Stimulated activated naive B cell treated with anti-CD40 and anti-IgM and Interleukin-4, amounts not matched to agents 10 μg/mL and 1 μg/mL and 100 μg/mL, for 72 hours (primary cell): ENCODE data around the gene THOC2.
A peak's percentile ranks its signal among the peaks of the same experiment; 100 is the strongest.
"Not testable (repeated sequence)": the region's sequence is repeated elsewhere in the genome, so short reads cannot be mapped to it uniquely, and the experiment has no call there.

Source experiments
- ATAC-seq, 2 donors: fragments of 150-1000 bp; cut with Tn5 transposase; replicated peaks; 2 replicates each; pipeline ENCODE4 v1.10.0; 2021; ENCODE audit warnings: moderate library complexity in 1 of 2
- DNase-seq: peaks from one replicate; pipeline ENCODE4 v3.0.0; 2021
- H3K27ac Mint-ChIP-seq: one replicate; pipeline ENCODE4 v1.8.0; 2022; ENCODE audit warnings: mild to moderate bottlenecking, mixed read lengths
- H3K27me3 Mint-ChIP-seq, 2 donors: one replicate each; pipeline ENCODE4 v1.8.0; 2022; ENCODE audit warnings: mixed read lengths in 2 of 2
- H3K36me3 Mint-ChIP-seq, 2 donors: one replicate each; pipeline ENCODE4 v1.8.0; 2022; ENCODE audit warnings: mixed read lengths in 2 of 2, mild to moderate bottlenecking in 1 of 2
- H3K4me1 Mint-ChIP-seq, 2 donors: one replicate each; pipeline ENCODE4 v1.8.0; 2022; ENCODE audit warnings: mixed read lengths in 2 of 2, mild to moderate bottlenecking in 1 of 2
- H3K4me3 Mint-ChIP-seq, 2 donors: one replicate each; pipeline ENCODE4 v1.8.0; 2022; ENCODE audit warnings: mild to moderate bottlenecking in 2 of 2, mixed read lengths in 2 of 2, moderate library complexity in 1 of 2
- H3K9me3 Mint-ChIP-seq, 2 donors: one replicate each; pipeline ENCODE4 v1.8.0; 2022; ENCODE audit warnings: mixed read lengths in 2 of 2, mild to moderate bottlenecking in 1 of 2

The THOC2 gene

GRCh38 chrX:123732670-123733363 lies at the start of gene THOC2:
Gene THOC2 (minus strand): TSS chrX:123733052. CDS start chrX:123733022, 30 bp downstream.
- Mint-ChIP-seq H3K9me3 (peaks cover 0 to 4% of the 10 kb centered on the region in 2 donors), H3K27ac (peak within 1 kb of the TSS; percentile 90), H3K36me3 (peaks cover 1 to 8% of the 10 kb centered on the region in 2 donors), H3K4me1 (peaks cover 5 to 20% of the 10 kb centered on the region in 2 donors), H3K4me3 (peak within 1 kb of the TSS; percentile 85 to 98), H3K27me3 (no peaks in the 10 kb centered on the region)
- ATAC-seq (peak; percentile 91 to 92), DNase-seq (peak; percentile 70)

- not testable (repeated sequence) for H3K9me3 Mint-ChIP-seq, DNase-seq, H3K27me3 Mint-ChIP-seq, H3K27ac Mint-ChIP-seq, H3K36me3 Mint-ChIP-seq, H3K4me3 Mint-ChIP-seq, H3K4me1 Mint-ChIP-seq, ATAC-seq
Observed at GRCh38 chrX:123781786-123782185, 48.9 kb upstream of the THOC2 start.

GRCh38 chrX:123779908-123780396 lies 47.1 kb upstream of the THOC2 start:
- H3K4me3 Mint-ChIP-seq, result no peak overlapping the region
- no peaks in the 10 kb centered on the region for H3K9me3 Mint-ChIP-seq

GRCh38 chrX:123773258-123773988 lies 40.6 kb upstream of the THOC2 start:
- Mint-ChIP-seq H3K27me3 (no peaks in the 10 kb centered on the region), H3K4me3 (no peak overlapping the region), H3K9me3 (peaks cover 2 to 4% of the 10 kb centered on the region in 2 donors), H3K36me3 (peaks cover 0 to 3% of the 10 kb centered on the region in 2 donors), H3K4me1 (no peaks in the 10 kb centered on the region), H3K27ac (no peak overlapping the region)
- ATAC-seq (peak in 1 of 2 donors; percentile 28), DNase-seq (no peak)

More at GRCh38 chrX:123779908-123780396, 47.1 kb upstream of the THOC2 start:
- Mint-ChIP-seq H3K27ac (no peak overlapping the region), H3K4me1 (peaks cover under 1% of the 10 kb centered on the region in 2 donors), H3K36me3 (no peaks in the 10 kb centered on the region), H3K27me3 (no peaks in the 10 kb centered on the region)
- no peak for ATAC-seq
- no peak for DNase-seq

GRCh38 chrX:123771449-123772064 lies 38.7 kb upstream of the THOC2 start:
- no peak overlapping the region for H3K4me3 Mint-ChIP-seq
- DNase-seq (no peak), ATAC-seq (no peak)
- no peak overlapping the region for H3K27ac Mint-ChIP-seq
- H3K36me3 Mint-ChIP-seq, result peaks cover 0 to 3% of the 10 kb centered on the region in 2 donors
- H3K4me1 Mint-ChIP-seq, result no peaks in the 10 kb centered on the region
- peaks cover 2 to 4% of the 10 kb centered on the region in 2 donors for H3K9me3 Mint-ChIP-seq
- no peaks in the 10 kb centered on the region for H3K27me3 Mint-ChIP-seq

- peak overlapping the region; percentile 69 to 84 for H3K4me3 Mint-ChIP-seq
- DNase-seq (peak; percentile 56), ATAC-seq (peak; percentile 96 to 97)
- H3K9me3 Mint-ChIP-seq, result peaks cover 2 to 4% of the 10 kb centered on the region in 2 donors
- H3K27ac Mint-ChIP-seq, result peak overlapping the region; percentile 48
- H3K27me3 Mint-ChIP-seq, result no peaks in the 10 kb centered on the region
- H3K4me1 Mint-ChIP-seq, result peaks cover 0 to 1% of the 10 kb centered on the region in 2 donors
- peaks cover 0 to 3% of the 10 kb centered on the region in 2 donors for H3K36me3 Mint-ChIP-seq
Observed at GRCh38 chrX:123764967-123765871, 32.4 kb upstream of the THOC2 start.

GRCh38 chrX:123759849-123760248 lies 27.0 kb upstream of the THOC2 start:
- not testable (repeated sequence) for H3K4me1 Mint-ChIP-seq, H3K9me3 Mint-ChIP-seq, H3K27ac Mint-ChIP-seq

GRCh38 chrX:123757794-123758193 lies 24.9 kb upstream of the THOC2 start:
- H3K9me3 Mint-ChIP-seq, H3K27ac Mint-ChIP-seq, H3K4me1 Mint-ChIP-seq, ATAC-seq, H3K36me3 Mint-ChIP-seq, DNase-seq, H3K4me3 Mint-ChIP-seq: not testable (repeated sequence)
- peaks cover 0 to 13% of the 10 kb centered on the region in 2 donors for H3K27me3 Mint-ChIP-seq

More at GRCh38 chrX:123759849-123760248, 27.0 kb upstream of the THOC2 start:
- not testable (repeated sequence) for H3K36me3 Mint-ChIP-seq, ATAC-seq, DNase-seq, H3K4me3 Mint-ChIP-seq
- H3K27me3 Mint-ChIP-seq, result peaks cover 0 to 13% of the 10 kb centered on the region in 2 donors

GRCh38 chrX:123756320-123756719 lies 23.5 kb upstream of the THOC2 start:
- Mint-ChIP-seq H3K27ac (no peak overlapping the region), H3K9me3 (peaks cover 0 to 8% of the 10 kb centered on the region in 2 donors), H3K27me3 (peaks cover 0 to 13% of the 10 kb centered on the region in 2 donors), H3K4me3 (no peak overlapping the region), H3K36me3 (peaks cover 0 to 3% of the 10 kb centered on the region in 2 donors), H3K4me1 (no peaks in the 10 kb centered on the region)
- DNase-seq (no peak), ATAC-seq (no peak)

- Mint-ChIP-seq H3K4me3 (no peak overlapping the region), H3K27ac (no peak overlapping the region), H3K4me1 (no peaks in the 10 kb centered on the region), H3K9me3 (peaks cover 0 to 8% of the 10 kb centered on the region in 2 donors), H3K36me3 (peaks cover 0 to 3% of the 10 kb centered on the region in 2 donors), H3K27me3 (peaks cover 0 to 13% of the 10 kb centered on the region in 2 donors)
- DNase-seq, result no peak
- no peak for ATAC-seq
Observed at GRCh38 chrX:123755107-123755506, 22.3 kb upstream of the THOC2 start.

GRCh38 chrX:123753656-123754350 lies 21.0 kb upstream of the THOC2 start:
- no peak for ATAC-seq
- Mint-ChIP-seq H3K36me3 (peaks cover 0 to 3% of the 10 kb centered on the region in 2 donors), H3K27ac (no peak overlapping the region), H3K4me3 (no peak overlapping the region), H3K27me3 (peaks cover 0 to 11% of the 10 kb centered on the region in 2 donors), H3K9me3 (peaks cover 0 to 8% of the 10 kb centered on the region in 2 donors), H3K4me1 (no peaks in the 10 kb centered on the region)
- DNase-seq, result no peak

- H3K36me3 Mint-ChIP-seq, result no peaks in the 10 kb centered on the region
- no peak overlapping the region for H3K4me3 Mint-ChIP-seq
Observed at GRCh38 chrX:123749643-123750042, 16.8 kb upstream of the THOC2 start.

GRCh38 chrX:123745511-123745910 lies 12.7 kb upstream of the THOC2 start:
- no peaks in the 10 kb centered on the region for H3K4me1 Mint-ChIP-seq
- H3K27me3 Mint-ChIP-seq, result no peaks in the 10 kb centered on the region
- H3K36me3 Mint-ChIP-seq, result no peaks in the 10 kb centered on the region
- no peak overlapping the region for H3K4me3 Mint-ChIP-seq
- no peak overlapping the region for H3K27ac Mint-ChIP-seq
- no peaks in the 10 kb centered on the region for H3K9me3 Mint-ChIP-seq
- DNase-seq (no peak), ATAC-seq (no peak)

More at GRCh38 chrX:123749643-123750042, 16.8 kb upstream of the THOC2 start:
- Mint-ChIP-seq H3K27me3 (no peaks in the 10 kb centered on the region), H3K4me1 (no peaks in the 10 kb centered on the region), H3K9me3 (no peaks in the 10 kb centered on the region), H3K27ac (no peak overlapping the region)
- ATAC-seq, result no peak
- DNase-seq, result no peak
